Transverse colon (tissue), 4 donors: ENCODE data around the gene RDX. TPM values are rescaled to one million over a fixed set of nuclear protein-coding genes. Genes with fewer than 3 reads are reported as not detected.
"Not testable (repeated sequence)": the region's sequence is repeated elsewhere in the genome, so short reads cannot be mapped to it uniquely, and the experiment has no call there.

Source experiments
- DNase-seq: peaks from one replicate; pipeline ENCODE4 v3.0.0-alpha.2; 2019
- H3K27ac ChIP-seq, 4 donors: fragments of 200-600 bp; sonication (generic); 2 replicates each; pipeline ENCODE4 v1.5.1; 2016 to 2018; ENCODE audit warnings: inconsistent platforms in 4 of 4
- H3K27me3 ChIP-seq: fragments of 200-600 bp; sonication (generic); 2 replicates; pipeline ENCODE4 v1.5.1; 2017; ENCODE audit warnings: inconsistent platforms
- H3K36me3 ChIP-seq, 4 donors: fragments of 200-600 bp; sonication (generic); 2 replicates each; pipeline ENCODE4 v1.5.1; 2017 to 2019; ENCODE audit warnings: inconsistent platforms in 4 of 4
- H3K4me1 ChIP-seq, 4 donors: fragments of 200-600 bp; sonication (generic); 2 replicates each; pipeline ENCODE4 v1.5.1; 2017 to 2020; ENCODE audit warnings: inconsistent platforms in 4 of 4
- H3K4me3 ChIP-seq, 4 donors: fragments of 200-600 bp; sonication (generic); 1 replicate in 1 of 4; 2 replicates in 3 of 4; pipeline versions ENCODE4 v1.5.1 to v1.6.1; 2017 to 2019; ENCODE audit warnings: inconsistent platforms in 4 of 4
- H3K9me3 ChIP-seq, 2 donors: fragments of 200-600 bp; sonication (generic); 2 replicates each; pipeline ENCODE4 v1.5.1; 2017 to 2019; ENCODE audit warnings: inconsistent platforms in 2 of 2
- CTCF ChIP-seq, 5 experiments: fragments of 200-600 bp in 3 of 5; fragments of 450-650 bp in 2 of 5; sonication (generic) in 3 of 5; IDR thresholded peaks; 1 replicate in 2 of 5; 2 replicates in 3 of 5; pipeline ENCODE4 v1.5.1; 2016 to 2017; ENCODE audit warnings: antibody characterized with exemption in 5 of 5, inconsistent platforms in 3 of 5, mild to moderate bottlenecking in 2 of 5, moderate library complexity in 1 of 5
- EP300 ChIP-seq: sonication (generic); formaldehyde crosslinking; IDR thresholded peaks from one replicate; pipeline ENCODE4 v1.6.1; 2017; ENCODE audit warnings: antibody characterized with exemption, low read depth
- POLR2A ChIP-seq: fragments of 450-650 bp; IDR thresholded peaks from one replicate; pipeline ENCODE4 v1.6.1; 2016; ENCODE audit warnings: antibody characterized with exemption, mild to moderate bottlenecking, moderate library complexity
- POLR2AphosphoS5 ChIP-seq, 3 donors: sonication (generic); formaldehyde crosslinking; IDR thresholded peaks; one replicate each; pipeline ENCODE4 v1.6.1; 2016; ENCODE audit warnings: antibody characterized with exemption in 3 of 3
- WGBS, 2 donors: methylation state at CpG; one replicate each; pipeline ENCODE4 v1.1.5; 2018; ENCODE audit warnings: low coverage in 1 of 2; 5-methylcytosine and 5-hydroxymethylcytosine counted together
- in situ Hi-C, 4 donors: fragments of 200-750 bp; cut with MboI; loops; one replicate each; pipeline versions ENCODE4 v1.15.0 to v1.15.1; 2017; ENCODE audit warnings: low sequenced_read_pairs in 3 of 4, low pct_ligation_motif_present in 1 of 4, low pct_unique_long_range_greater_than_20kb in 1 of 4
- intact Hi-C: fragments of 100-400 bp; cut with DNase I; formaldehyde crosslinking; loops from one replicate; pipeline ENCODE4 v1.15.1; 2023; ENCODE audit warnings: low total_unique reads
- total RNA-seq, 4 donors: library from RNA; depleted of rRNA; stranded (reverse); fragments of >200 nt; gene quantifications; one replicate each; pipeline ENCODE4 v1.1.0, GENCODE V29; 2016

Gene RDX
- total RNA-seq, 4 donors from 2014 or later, result 16.8 to 34.8 (median 21.9) TPM

GRCh38 chr11:110198031-110198729, 98.2 kb downstream of the RDX start:
- intact Hi-C loops, result no loop called here

GRCh38 chr11:110196884-110197420, 99.5 kb downstream of the RDX start:
- Histone ChIP-seq H3K9me3 (no peaks in the 10 kb centered on the region), H3K4me1 (peaks cover 0 to 4% (median 3%) of the 10 kb centered on the region in 4 donors), H3K36me3 (no peaks in the 10 kb centered on the region), H3K4me3 (no peak overlapping the region), H3K27ac (no peak overlapping the region), H3K27me3 (no peaks in the 10 kb centered on the region)
- intact Hi-C loops (loop anchor here (2.0 kb wide), 1 partner anchor 226 kb away; no protein-coding TSS in a partner anchor), in situ Hi-C loops (loop anchor here in 3 of 4 donors (25.0 kb wide), 3 partner anchors 260 to 1240 kb away; partner anchors contain the start of gene POU2AF2 (in 1 of the 3))
- WGBS, 2 donors, result 87 to 100% methylated on average over 1 to 9 of the region's 9 CpGs
- TF ChIP-seq POLR2AphosphoS5 (IDR thresholded peaks at IDR 0.05), result no peak
- TF ChIP-seq EP300, result no peak
- TF ChIP-seq CTCF (IDR thresholded peaks at IDR 0.05), result no peak
- no peak for TF ChIP-seq POLR2A
- DNase-seq, result no peak

More at GRCh38 chr11:110198031-110198729, 98.2 kb downstream of the RDX start:
- Histone ChIP-seq H3K27ac (no peak overlapping the region), H3K4me3 (no peak overlapping the region), H3K27me3 (no peaks in the 10 kb centered on the region), H3K9me3 (no peaks in the 10 kb centered on the region), H3K36me3 (no peaks in the 10 kb centered on the region), H3K4me1 (peaks cover 0 to 4% (median 3%) of the 10 kb centered on the region in 4 donors)
- no peak for DNase-seq
- in situ Hi-C loops, result loop anchor here in 3 of 4 donors (25.0 kb wide), 3 partner anchors 261 to 1239 kb away; partner anchors contain the start of gene POU2AF2 (in 1 of the 3)
- no peak for TF ChIP-seq POLR2AphosphoS5 (IDR thresholded peaks at IDR 0.05)
- no peak for TF ChIP-seq EP300
- TF ChIP-seq CTCF (IDR thresholded peaks at IDR 0.05), result no peak
- no peak for TF ChIP-seq POLR2A
- 91 to 93% methylated on average over 5 to 9 of the region's 9 CpGs for WGBS, 2 donors

- in situ Hi-C loops, result loop anchor here in 3 of 4 donors (25.0 kb wide), 3 partner anchors 259 to 1241 kb away; partner anchors contain the start of gene POU2AF2 (in 1 of the 3)
- Histone ChIP-seq H3K27ac (no peak overlapping the region), H3K36me3 (no peaks in the 10 kb centered on the region), H3K9me3 (no peaks in the 10 kb centered on the region), H3K27me3 (no peaks in the 10 kb centered on the region), H3K4me3 (no peak overlapping the region), H3K4me1 (peaks cover 0 to 4% (median 3%) of the 10 kb centered on the region in 4 donors)
- DNase-seq, result peak; percentile 20
- TF ChIP-seq POLR2AphosphoS5 (IDR thresholded peaks at IDR 0.05), result peak in 1 of 3 donors; percentile 11
- no peak for TF ChIP-seq POLR2A
- intact Hi-C loops, result loop anchor here (2.0 kb wide), 1 partner anchor 227 kb away; no protein-coding TSS in a partner anchor
- 85 to 94% methylated on average over 4 to 5 of the region's 5 CpGs for WGBS, 2 donors
Observed at GRCh38 chr11:110196241-110196754, 100.1 kb downstream of the RDX start.

GRCh38 chr11:110194211-110194766, 102.1 kb downstream of the RDX start:
- in situ Hi-C loops, result loop anchor here in 3 of 4 donors (25.0 kb wide), 3 partner anchors 257 to 1243 kb away; partner anchors contain the start of gene POU2AF2 (in 1 of the 3)
- 65 to 67% methylated on average over 5 to 10 of the region's 10 CpGs for WGBS, 2 donors

GRCh38 chr11:110192604-110193282, 103.7 kb downstream of the RDX start:
- 74 to 89% methylated on average over 4 of the region's 4 CpGs for WGBS, 2 donors
- H3K27ac ChIP-seq, intact Hi-C loops, DNase-seq, H3K9me3 ChIP-seq, H3K4me3 ChIP-seq, H3K4me1 ChIP-seq, H3K27me3 ChIP-seq, H3K36me3 ChIP-seq: not testable (repeated sequence)
- in situ Hi-C loops, result loop anchor here in 3 of 4 donors (25.0 kb wide), 3 partner anchors 255 to 1245 kb away; partner anchors contain the start of gene POU2AF2 (in 1 of the 3)

More at GRCh38 chr11:110194211-110194766, 102.1 kb downstream of the RDX start:
- TF ChIP-seq POLR2AphosphoS5 (IDR thresholded peaks at IDR 0.05), result peak in 1 of 3 donors; percentile 17
- H3K4me3 ChIP-seq, intact Hi-C loops, H3K36me3 ChIP-seq, H3K9me3 ChIP-seq, H3K27me3 ChIP-seq, H3K4me1 ChIP-seq: not testable (repeated sequence)
- peak; percentile 69 for DNase-seq
- H3K27ac ChIP-seq, result peak overlapping the region in 1 of 4 donors; percentile 36
